Smooth muscle cell of the brain vasculature (primary cell): ENCODE data around the gene LRMDA.

Experiments used
- DNase-seq: peaks from one replicate; pipeline ENCODE4 v3.0.0-alpha.2; 2012; ENCODE audit warnings: low read depth, low spot score

LRMDA gene

DNA sequence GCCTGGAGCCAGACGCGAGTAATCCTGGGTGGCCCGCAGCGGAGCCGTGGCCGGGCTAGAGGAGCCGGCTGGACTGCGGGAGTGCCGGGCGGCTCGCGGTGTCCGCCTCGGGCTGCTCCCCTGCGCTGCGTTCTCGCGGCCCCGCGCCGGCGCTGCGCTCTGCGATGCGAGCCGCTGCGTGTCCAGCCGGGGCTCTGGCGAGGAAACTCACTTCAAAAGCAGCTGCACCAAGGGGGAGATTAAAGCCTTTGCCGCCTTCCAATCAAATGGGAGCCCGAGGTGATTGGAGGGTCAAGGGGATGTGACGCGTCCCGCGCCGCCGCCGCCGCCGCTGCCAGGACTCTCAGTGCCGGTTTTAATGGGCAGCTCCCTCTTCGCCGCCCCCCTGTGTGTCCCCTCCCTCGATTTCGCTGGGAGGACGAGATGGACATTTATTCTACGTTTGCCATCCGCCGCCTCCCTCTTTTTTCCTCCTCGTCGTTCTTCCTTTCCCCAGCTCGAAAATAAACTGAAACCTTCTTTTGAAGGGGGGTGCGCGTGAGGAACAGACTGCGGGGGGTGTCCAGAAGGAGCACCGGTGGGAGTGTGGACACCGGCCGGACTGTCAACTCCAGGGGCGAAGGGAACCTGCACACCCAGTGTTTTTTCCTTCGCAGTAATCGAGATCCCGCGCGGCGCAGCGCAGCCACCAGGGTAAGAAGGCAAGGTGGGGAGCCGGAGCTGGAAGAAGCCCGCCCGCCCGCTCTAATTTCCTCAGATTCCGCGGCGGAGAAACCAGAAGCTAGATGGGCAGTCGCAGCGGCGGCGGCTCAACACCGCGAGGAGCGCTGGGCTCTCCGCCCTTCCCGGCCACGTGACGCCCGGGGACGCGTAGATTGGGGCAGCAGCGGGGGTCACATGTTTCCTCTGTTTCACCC is 29.6 kb upstream of the LRMDA start, which contains the start of gene ZNF503:
Gene ZNF503, minus strand, starts transcription at position 196 of the 917 bp plus-strand sequence. CDS start 345 bp downstream, outside the sequence.
- peak; percentile 86 for DNase-seq

DNA sequence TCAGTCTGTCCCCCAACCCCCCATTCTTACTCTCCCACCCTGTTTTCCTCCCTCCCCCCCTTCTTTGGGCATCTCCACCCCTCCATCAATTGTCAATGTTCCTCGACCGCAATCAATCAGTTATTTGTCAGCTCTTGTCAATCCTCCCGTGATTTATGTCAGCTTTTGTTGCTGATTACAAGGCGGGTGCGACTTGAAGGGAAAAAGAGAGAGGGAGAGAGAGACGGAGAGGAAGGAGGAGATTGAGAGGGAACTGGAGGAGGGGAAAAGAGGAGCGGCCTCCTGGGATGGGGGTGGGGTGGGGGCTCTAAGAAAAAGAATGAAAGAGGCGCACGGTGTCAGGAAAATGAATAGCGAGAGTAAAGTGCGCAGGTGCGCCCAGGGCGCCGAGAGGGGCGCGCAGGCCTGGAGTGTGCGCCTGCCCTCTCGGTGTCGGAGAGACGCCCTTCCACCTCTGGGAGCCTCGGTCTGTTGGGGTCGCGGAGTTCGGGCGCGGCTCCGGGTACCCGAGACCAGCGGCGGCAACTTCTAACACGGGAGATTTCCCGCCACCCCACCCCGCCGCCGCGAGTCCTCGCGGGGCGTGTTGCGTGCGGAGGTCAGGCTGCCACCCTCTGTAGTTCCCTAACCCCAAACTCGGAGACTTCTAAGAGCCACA is 28.8 kb upstream of the LRMDA start:
- DNase-seq, result no peak

DNA sequence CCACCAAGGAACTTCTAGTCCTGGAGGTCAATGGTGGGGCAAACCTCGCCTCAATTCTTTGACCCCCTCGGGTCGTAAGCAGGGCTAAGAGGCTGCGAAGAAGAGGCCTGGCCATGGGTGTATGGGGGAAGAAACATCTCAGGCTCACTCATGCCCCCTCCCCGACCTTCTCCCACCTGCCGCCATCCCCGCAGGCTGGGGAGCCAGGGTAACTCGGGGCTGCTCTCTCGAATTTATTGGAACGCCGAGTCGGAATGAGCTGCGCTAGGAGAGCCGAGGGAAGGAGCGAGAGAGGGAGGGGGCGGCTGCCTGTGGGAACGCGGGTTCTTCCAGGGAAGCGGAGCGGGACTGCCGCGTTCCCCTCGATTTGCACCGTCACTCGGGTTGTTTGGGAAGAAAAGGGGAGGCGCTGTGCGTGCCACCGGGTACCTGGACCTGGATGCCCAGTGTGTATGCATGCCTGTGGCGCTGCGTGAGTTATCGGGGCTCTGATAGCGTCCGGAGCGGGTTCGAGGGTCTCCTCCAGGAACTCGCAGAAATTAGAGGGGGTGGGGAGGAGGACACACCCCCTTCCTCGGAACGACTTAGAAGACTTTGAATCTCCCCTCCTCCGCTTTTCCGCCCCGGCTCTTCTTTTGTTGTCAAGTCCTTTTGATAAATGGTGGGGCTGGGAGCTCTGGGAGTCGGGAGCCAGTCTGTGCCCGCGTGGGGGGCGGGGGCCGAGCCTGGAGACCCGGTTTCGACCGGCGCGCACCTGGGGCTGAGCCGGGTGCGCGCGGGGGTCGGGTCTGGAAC is 28.1 kb upstream of the LRMDA start:
- no peak for DNase-seq

DNA sequence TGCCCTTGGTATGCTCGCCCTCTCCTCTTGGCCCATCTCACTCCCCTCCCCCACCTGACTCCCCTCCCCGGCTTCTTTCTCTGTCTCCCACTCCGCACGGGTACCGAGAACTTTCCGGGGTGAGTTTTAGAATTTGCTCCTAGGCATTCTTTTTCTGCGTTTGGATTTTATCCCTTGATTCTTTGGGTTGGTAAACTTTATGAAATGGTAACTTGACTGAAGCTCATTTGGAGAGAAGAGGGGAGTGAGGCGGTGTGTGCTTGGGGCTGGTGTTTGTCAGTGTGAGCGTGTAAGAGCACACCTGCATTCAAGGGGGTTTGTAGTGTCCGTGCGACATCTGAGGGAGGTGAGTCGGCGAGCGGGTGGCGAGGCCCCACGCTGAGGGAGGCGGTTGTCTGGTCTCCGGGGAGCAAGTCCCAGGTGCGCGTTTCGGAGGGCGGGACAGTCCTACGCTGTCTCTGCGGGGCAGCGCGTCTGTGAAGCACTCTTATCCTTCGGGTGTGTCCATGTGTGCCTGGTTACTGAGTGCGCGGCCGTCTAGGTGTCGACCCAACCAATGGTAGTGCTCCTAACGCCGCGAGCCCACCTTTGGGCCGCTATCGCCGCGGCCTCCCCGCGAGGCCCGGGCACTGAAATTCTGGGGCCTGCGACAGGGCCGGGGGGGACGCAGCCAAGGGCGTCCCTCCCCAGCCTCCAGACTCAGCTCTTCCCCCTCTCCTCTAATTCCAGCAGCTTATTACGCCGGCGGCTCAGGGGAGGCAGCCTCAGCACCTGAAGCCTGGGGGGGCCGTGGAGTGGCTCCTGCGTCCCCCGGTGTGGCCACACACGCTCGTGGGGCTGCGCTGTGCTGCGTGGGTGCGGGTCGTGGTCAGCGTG is 27.2 kb upstream of the LRMDA start:
- no peak for DNase-seq

GRCh38 chr10:75404815-75405597 is 26.4 kb upstream of the LRMDA start:
- DNase-seq, result no peak

DNA sequence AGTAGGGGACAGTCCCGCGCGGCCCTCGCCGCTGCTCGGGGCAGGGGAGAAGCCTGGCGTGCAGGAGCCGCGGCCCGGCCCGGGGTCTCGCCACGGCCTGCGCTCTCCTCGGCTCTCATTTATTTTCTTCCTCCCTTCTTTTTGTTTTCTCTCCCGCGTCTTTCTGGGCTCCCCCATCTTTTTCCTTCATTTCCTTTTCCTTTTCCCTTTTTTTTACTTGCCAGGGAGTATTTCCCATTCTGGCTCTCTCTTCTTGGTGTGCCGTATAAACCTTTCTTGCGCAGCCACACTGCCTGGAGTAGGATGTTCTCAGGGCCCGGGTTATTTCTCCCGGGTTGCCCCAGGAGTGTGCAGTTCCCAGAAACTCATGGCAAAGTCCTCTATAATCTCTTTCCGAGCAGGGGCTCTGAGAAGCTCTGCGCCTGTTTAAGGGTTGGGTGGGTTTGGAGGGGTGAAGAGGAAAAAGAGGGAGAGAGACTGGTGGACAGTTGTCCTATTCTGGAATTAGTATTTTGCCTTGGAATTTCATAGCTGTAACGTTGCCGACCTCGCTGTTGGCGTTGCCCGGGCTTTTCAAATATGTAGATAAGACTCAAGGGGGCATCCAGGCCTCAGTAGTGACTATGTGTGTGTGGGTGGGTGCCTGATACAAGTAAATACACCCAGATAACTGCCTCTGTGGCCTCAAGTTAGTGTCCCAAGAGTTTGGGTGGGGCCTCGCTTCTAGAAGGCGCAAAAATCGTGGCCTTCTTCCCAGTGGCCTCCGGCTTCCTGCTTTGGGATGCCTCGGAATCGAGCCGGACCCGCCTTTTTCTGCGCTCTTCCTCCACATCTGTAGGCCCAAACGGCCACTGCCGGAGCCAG is 25.6 kb upstream of the LRMDA start:
- DNase-seq, result no peak

- DNase-seq, result no peak
Observed at GRCh38 chr10:75406462-75407223, 24.8 kb upstream of the LRMDA start.

DNA sequence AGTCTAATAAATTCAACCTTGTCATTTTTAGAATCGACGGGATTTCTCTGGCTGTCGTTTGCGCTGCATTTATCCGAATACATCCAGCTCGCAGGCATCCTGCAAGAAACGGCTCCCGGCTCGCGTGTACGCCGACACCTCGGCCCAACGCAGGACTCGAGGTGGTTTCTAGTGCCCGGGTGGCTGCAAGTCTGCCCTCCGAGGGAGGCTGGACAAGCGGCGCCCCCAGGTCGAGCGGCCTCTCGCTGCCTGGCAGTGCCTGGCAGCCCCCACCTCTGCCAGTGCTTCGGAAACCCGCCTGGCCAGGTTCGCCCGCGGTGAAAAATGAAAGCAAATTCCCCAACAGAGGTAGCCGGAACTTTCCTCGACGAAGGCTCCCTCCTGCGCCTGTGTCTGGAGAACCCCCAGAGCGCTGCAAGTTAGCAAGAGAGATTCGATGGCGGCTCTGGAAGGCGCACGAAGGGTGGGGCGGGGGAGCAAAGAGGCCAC is 24.2 kb upstream of the LRMDA start:
- no peak for DNase-seq

DNA sequence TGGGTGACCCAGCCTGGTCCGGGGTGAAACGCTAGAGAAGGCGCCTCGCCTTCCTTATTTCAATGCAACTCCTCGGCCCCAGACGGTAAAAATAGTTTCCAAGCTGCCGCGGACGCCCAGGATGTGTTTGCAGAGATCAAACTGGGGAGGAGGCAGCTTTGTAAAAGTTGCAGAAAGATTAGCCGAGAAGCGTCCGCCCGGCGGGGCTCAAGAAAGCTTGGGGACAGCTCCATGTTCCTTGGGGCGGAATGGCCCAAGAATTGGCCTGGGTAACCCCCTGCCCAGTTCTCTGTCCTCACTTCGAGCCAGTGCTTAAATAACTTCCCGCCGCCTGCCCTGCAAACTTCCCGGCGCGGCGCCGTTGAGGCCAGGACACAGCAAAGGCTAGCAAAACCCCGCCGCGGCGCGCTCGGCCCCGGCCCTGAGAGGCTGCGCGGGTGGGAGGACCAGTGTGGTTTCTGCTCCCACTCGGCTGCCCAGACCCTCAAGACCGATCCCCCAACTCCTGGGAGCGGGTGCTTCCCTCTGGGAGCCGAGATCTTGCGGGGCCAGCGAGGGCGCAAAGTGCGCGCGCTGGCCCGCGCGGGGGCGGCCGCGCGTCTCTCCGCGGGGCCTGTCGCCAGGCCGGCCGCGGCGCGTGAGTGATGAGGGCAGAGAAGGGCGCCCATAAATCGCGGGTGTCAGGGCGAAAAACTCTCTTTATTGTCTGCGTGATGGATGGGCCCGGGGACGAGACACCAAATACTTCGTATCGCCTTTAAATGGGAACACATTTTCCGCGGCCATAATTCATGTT is 23.5 kb upstream of the LRMDA start:
- DNase-seq, result no peak

DNA sequence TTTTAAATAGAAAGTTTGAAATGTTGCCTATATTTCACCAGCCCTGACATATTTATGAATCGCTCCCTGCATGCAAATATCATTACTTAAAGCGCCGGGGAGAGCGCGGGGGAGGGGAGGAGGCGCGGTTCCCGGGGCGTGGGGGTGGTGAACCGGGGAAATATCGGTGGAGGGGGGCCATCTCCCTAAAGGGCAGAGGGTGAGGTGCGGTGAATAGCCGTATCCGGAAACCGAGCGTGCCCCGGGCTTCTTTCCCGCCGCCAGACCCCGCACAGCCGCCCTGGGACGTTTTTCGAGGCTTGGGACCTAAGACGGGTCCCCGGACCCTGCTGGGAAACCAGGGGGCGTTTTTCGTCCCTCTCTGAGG is 22.9 kb upstream of the LRMDA start:
- DNase-seq, result no peak

GRCh38 chr10:75408911-75409885 is 22.2 kb upstream of the LRMDA start:
- DNase-seq, result no peak

GRCh38 chr10:75410132-75411005 is 21.1 kb upstream of the LRMDA start:
- no peak for DNase-seq

DNA sequence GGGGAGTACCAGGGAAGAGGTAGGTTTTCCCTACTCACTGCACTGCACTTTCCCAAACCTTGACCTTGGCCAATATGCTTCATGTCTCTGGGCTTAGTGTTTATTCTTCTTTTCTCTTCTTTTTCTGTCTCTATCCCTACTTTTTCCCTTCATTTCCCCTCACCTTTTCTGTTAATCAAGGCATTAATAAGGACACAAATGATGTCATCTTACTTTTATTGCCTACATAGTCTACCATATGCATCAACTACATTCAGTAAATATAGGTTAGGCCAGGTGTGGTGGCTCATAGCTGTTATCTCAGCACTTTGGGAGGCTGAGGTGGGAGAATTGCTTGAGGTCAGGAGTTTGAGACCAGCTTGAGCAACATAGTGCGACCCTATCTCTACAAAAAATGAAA is 16.9 kb upstream of the LRMDA start:
- DNase-seq, result no peak

GRCh38 chr10:75417522-75417927 is 13.9 kb upstream of the LRMDA start:
- DNase-seq, result no peak

GRCh38 chr10:75418293-75418692 is 13.1 kb upstream of the LRMDA start:
- no peak for DNase-seq
